OCI-M1 (cell line): ENCODE results near the gene HDGF.

Experiments used
- DNase-seq: peaks from one replicate; lab custom pipeline; 2025; lab: John Stamatoyannopoulos, UW

The HDGF gene

DNA sequence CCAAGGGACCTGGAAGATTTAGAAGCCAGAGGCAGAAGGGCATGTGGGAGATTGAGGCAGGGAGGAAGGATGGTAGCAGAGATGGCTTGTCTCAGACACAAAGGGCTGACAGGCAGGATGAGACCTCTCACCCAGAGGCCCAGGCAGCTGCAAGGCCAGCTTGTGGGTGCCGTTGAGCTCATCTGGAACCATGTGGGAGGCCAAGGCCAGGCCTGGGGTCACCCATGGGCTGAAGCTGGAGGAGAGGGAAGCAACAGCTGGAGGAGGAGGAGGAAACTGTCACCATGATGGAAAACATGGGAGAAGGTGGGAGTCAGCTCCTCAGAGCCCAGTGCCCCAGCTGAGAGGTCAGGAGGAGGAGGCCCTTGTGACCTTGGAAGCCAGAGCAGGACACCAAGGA is 52.5 kb downstream of the HDGF start:
- DNase-seq: no peak

DNA sequence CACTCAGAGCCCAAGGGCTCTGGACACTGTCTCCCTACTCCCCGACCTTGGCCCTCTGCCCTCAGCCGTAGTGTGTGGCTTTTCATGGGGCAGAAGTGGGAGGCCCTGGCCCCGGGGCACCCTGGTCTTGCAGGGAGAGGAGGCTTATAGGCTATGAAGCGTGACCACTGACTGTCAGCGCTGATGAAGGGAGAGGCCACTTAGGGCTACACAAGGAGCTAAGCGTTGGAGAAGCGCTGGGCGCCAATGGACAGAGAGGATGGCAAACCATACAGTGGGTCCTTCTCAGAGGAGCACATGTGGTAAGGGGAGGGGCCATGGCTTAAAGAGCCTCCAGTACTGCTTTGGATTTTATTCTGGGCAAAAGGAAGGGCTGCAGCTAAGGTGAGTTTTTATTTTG is 54.0 kb downstream of the HDGF start:
- DNase-seq: no peak

DNA sequence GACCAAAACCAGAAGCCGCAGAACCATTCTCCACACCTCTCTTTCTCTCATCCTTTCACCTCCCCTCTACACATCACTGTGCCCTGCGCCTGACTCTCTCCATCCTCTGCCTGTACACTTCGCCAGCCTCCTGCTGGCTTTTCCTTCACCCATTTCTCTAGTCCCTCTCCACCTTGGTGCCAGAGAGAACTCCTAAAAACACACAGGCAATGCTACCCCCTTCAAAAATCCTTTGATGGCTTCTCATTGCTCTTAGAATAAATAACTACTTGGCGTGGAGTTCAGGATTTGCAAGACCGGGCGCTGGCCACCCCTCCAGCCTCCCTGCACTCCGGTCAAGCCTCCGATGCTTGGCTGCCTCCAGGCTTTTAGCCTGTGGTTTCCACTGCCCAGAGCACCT is 54.7 kb downstream of the HDGF start:
- no peak for DNase-seq

DNA sequence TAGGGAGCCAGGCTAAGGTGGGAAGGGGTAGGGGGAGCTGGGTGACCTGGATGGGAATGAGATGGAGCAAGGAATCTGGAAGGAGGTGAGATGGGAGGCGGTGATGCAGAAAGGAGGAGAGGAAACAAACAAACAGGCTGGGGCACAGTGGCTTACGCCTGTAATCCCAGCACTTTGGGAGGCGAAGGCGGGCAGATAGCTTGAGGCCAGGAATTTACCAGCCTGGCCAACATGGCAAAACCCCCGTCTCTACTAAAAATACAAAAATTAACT is 56.8 kb downstream of the HDGF start:
- no peak for DNase-seq

DNA sequence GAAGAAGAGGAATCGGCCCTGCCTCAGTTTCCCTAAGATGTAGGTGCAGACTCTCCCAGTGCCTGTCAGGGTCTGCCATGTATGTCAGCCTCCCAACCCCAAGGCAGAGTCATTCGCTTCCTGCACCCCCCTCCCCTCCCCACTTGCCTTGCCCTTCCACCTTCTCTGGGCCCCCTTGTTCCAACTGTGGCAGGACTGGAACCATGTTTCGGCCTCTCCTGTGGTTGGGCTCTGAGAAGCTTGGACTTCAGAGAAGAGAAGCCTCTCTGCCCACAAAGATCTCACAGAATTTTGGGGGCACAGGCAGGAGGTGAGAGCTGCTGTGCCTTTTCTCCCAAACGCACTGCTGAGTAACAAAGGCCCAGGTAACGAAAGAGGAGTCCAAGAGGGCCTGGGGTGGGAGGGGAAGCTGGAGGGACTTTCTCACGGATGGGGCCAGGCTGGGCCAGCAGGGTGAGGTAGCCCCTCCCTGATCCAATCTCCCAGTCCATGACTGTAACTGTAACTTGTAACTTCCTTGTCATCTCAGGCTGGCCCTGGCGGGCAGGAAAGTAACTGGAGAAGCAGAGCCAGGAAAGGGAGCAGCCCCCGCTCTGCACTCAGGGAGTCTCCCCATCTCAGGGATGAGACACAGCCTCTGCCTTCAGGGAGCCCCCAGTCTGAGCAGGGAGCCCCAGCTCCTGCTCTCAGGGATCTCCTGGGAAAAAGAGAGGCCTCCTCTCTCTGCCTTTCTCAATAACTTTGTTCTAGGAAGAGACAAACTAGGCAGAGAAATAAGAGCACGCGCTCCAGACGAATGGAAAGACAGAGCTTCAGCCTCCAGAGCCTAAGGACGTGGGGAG is 57.4 kb downstream of the HDGF start:
- peak; percentile 33 for DNase-seq

DNA sequence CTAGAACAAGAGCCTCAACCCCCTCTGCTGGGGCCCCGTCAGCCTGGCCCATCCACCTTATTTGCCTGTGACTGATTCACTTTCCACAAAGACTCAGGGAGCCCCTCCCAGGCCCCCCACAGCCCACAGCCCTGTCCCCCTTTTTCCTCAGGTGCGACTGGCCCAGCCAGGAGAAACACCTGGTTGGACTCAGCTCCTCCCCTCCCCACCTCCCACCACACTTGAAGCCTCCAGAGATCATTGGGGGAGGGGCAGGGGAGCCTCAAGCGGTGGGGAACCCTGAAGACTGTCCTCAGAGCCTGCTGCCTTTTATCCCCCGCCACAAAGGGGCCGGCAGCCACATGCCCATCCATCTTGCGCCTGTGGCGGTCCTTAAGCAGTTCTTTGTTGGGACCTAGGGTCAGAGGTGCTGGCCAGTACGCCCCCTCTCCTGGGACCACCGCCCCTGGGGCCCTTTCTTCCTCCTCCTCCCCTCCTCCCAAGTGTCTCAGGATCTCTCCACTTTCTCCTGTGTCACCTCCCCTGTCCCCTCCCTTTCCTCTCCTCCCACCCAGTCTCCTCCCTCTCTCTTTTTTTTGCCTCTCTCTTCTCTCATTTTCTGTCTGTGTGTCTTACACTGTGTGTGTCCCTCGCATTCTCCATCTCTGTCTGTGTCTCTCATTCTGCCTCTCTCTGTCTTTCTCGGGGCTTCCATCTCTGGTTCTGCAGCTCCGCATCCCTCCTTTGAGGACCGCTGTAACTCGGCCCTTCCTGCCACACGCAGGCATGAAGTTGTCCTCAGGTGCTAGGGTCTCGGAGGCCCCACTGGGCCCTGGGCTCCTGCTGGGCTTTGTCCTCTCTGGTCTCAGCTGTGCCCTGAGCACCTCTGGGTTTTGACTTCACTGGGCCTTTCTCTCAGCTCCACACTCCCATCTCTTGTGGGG is 58.3 kb downstream of the HDGF start:
- DNase-seq: peak; percentile 39

DNA sequence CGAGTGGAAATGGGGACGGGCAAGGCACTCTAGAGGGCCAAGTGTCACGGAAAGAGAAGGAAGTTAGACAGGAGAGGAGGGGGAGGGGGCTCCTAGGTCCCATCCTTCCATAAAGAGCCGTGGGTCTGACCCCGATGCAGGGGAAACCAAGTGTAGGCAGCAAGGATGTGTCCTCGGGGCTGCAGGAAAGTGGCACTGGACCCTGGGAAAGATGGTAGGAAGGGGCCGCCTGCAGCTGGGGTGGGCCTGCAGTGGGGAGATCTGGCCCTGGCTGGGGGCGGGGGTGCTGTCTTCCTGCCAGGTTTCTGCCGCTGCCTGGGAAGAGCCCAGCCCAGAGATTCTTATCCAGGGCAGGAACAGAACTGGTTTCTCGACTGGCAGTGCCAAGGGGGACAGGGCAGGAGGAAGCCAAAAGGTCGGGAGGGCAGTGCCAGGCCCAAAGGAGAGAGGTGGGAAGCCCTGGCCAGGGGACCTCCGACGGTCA is 59.0 kb downstream of the HDGF start:
- DNase-seq: peak; percentile 24
